ENCODE data around the gene GAPDH.

- TF ChIP-seq POLR2A (IDR thresholded peaks at IDR 0.05), result no peak
- TF ChIP-seq CTCF (IDR thresholded peaks at IDR 0.05), result no peak
Measured at GRCh38 chr12:6494258-6494743, 40.0 kb upstream of the GAPDH start.

Data from body of pancreas (tissue), 4 donors.